ENCODE measurements around the gene AOC3.
"Not testable (repeated sequence)": the region's sequence is repeated elsewhere in the genome, so short reads cannot be mapped to it uniquely, and the experiment has no call there.

AOC3 gene

GRCh38 chr17:42867694-42868261 is 16.8 kb downstream of the AOC3 start:
- not testable (repeated sequence) for DNase-seq (ENCODE audit: low read depth)

GRCh38 chr17:42868338-42868737 is 17.3 kb downstream of the AOC3 start:
- no peak for DNase-seq (ENCODE audit: low read depth)

GRCh38 chr17:42871647-42872046 is 20.6 kb downstream of the AOC3 start:
- no peak for DNase-seq (ENCODE audit: low read depth)

- no peak for DNase-seq (ENCODE audit: low read depth)
These were observed 21.4 kb downstream of the AOC3 start for GRCh38 chr17:42872251-42872965.

GRCh38 chr17:42873315-42873714 is 22.3 kb downstream of the AOC3 start:
- no peak for DNase-seq (ENCODE audit: low read depth)

GRCh38 chr17:42873932-42874695 is 23.1 kb downstream of the AOC3 start:
- DNase-seq (ENCODE audit: low read depth) = not testable (repeated sequence)

- DNase-seq (ENCODE audit: low read depth) = no peak
These were observed 26.0 kb downstream of the AOC3 start for GRCh38 chr17:42877037-42877436.

- no peak for DNase-seq (ENCODE audit: low read depth)
These were observed 27.3 kb downstream of the AOC3 start for GRCh38 chr17:42878123-42878880.

GRCh38 chr17:42878924-42879595 is 28.1 kb downstream of the AOC3 start:
- no peak for DNase-seq (ENCODE audit: low read depth)

- no peak for DNase-seq (ENCODE audit: low read depth)
These were observed 28.6 kb downstream of the AOC3 start for GRCh38 chr17:42879596-42879985.

GRCh38 chr17:42880776-42881310 is 29.8 kb downstream of the AOC3 start:
- DNase-seq (ENCODE audit: low read depth) = no peak

- DNase-seq (ENCODE audit: low read depth) = not testable (repeated sequence)
These were observed 30.7 kb downstream of the AOC3 start for GRCh38 chr17:42881706-42882105.

- no peak for DNase-seq (ENCODE audit: low read depth)
These were observed 31.2 kb downstream of the AOC3 start for GRCh38 chr17:42882166-42882565.

- DNase-seq (ENCODE audit: low read depth) = no peak
These were observed 33.0 kb downstream of the AOC3 start for GRCh38 chr17:42883802-42884558.

- not testable (repeated sequence) for DNase-seq (ENCODE audit: low read depth)
These were observed 34.8 kb downstream of the AOC3 start for GRCh38 chr17:42885806-42886205.

- DNase-seq (ENCODE audit: low read depth) = no peak
These were observed 35.5 kb downstream of the AOC3 start for GRCh38 chr17:42886283-42887176.

GRCh38 chr17:42889809-42890208 is 38.8 kb downstream of the AOC3 start:
- DNase-seq (ENCODE audit: low read depth) = no peak

GRCh38 chr17:42891539-42892152 is 40.6 kb downstream of the AOC3 start:
- no peak for DNase-seq (ENCODE audit: low read depth)

GRCh38 chr17:42893359-42893758 is 42.4 kb downstream of the AOC3 start:
- no peak for DNase-seq (ENCODE audit: low read depth)
